ENCODE measurements around the gene CYP2W1.

Gene CYP2W1

GRCh38 chr7:982511-983003 lies 424 bp upstream of the CYP2W1 start:
- no peak for TF ChIP-seq CTCF (IDR thresholded peaks at IDR 0.05; ENCODE audit: insufficient read depth, low read length)
- TF ChIP-seq REST (IDR thresholded peaks at IDR 0.05; ENCODE audit: insufficient replicate concordance, low read depth), result no peak
- no peak for TF ChIP-seq SPI1 (IDR thresholded peaks at IDR 0.05; ENCODE audit: borderline replicate concordance, low read depth)
- no peak for TF ChIP-seq POLR2AphosphoS5 (IDR thresholded peaks at IDR 0.05; ENCODE audit: low read depth)
- no peak for TF ChIP-seq GABPA (IDR thresholded peaks at IDR 0.05; ENCODE audit: low read depth)
- no peak for DNase-seq (ENCODE audit: low read depth in 1 of 2, low spot score in 1 of 2)
- H3K27ac ChIP-seq (replicated peaks), result no peak overlapping the region

DNA sequence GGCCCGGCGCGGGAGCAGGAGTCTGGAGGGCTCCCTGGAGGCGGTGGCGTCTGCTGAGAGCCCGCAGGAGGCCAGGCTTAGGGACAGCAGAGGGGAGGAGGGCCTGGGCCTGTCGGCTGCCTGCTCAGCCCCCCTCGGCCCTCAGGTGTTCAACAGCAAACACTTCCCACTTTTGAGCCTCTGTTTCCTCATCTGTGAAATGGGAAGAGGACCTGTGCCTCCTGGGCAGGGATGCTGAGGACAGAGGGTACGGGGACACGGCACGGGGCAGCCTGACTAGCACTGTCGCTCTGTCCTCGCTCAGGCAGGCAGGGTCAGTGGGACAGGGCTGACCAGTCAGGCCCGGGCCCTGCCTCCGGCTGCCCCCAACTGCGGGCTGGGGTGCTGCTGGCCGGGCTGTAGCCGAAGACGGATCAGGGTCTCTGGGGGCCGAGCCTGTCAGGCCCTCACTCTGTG lies 663 bp downstream of the CYP2W1 start:
- no peak overlapping the region for H3K4me3 ChIP-seq (replicated peaks; ENCODE audit: insufficient read depth, low read length)
- no peak overlapping the region for H3K27ac ChIP-seq (replicated peaks)
- no peak for DNase-seq (ENCODE audit: low read depth in 1 of 2, low spot score in 1 of 2)
- TF ChIP-seq CTCF (IDR thresholded peaks at IDR 0.05; ENCODE audit: insufficient read depth, low read length) (no peak), GABPA (IDR thresholded peaks at IDR 0.05; ENCODE audit: low read depth) (no peak), SPI1 (IDR thresholded peaks at IDR 0.05; ENCODE audit: borderline replicate concordance, low read depth) (no peak), POLR2AphosphoS5 (IDR thresholded peaks at IDR 0.05; ENCODE audit: low read depth) (no peak), REST (IDR thresholded peaks at IDR 0.05; ENCODE audit: insufficient replicate concordance, low read depth) (no peak)
- peaks cover 2% of the 10 kb centered on the region for H3K27me3 ChIP-seq (ENCODE audit: insufficient read depth, poor library complexity, severe bottlenecking)

More at GRCh38 chr7:982511-983003, 424 bp upstream of the CYP2W1 start:
- Histone ChIP-seq H3K4me3 (replicated peaks; ENCODE audit: insufficient read depth, low read length) (no peak overlapping the region), H3K27me3 (ENCODE audit: insufficient read depth, poor library complexity, severe bottlenecking) (peaks cover 2% of the 10 kb centered on the region)

- H3K27me3 ChIP-seq (ENCODE audit: insufficient read depth, poor library complexity, severe bottlenecking), result peaks cover 2% of the 10 kb centered on the region
- no peak for DNase-seq (ENCODE audit: low read depth in 1 of 2, low spot score in 1 of 2)
- H3K27ac ChIP-seq (replicated peaks), result no peak overlapping the region
- no peak for TF ChIP-seq POLR2AphosphoS5 (IDR thresholded peaks at IDR 0.05; ENCODE audit: low read depth)
- TF ChIP-seq GABPA (IDR thresholded peaks at IDR 0.05; ENCODE audit: low read depth), result no peak
- TF ChIP-seq REST (IDR thresholded peaks at IDR 0.05; ENCODE audit: insufficient replicate concordance, low read depth), result no peak
- no peak for TF ChIP-seq CTCF (IDR thresholded peaks at IDR 0.05; ENCODE audit: insufficient read depth, low read length)
- TF ChIP-seq SPI1 (IDR thresholded peaks at IDR 0.05; ENCODE audit: borderline replicate concordance, low read depth), result no peak
- no peak overlapping the region for H3K4me3 ChIP-seq (replicated peaks; ENCODE audit: insufficient read depth, low read length)
Measured at GRCh38 chr7:984361-985126, 1.6 kb downstream of the CYP2W1 start.
